Upper lobe of left lung (tissue), 6 donors: ENCODE results near the gene ICA1L. TPM values are rescaled to one million over a fixed set of nuclear protein-coding genes. Genes with fewer than 3 reads are reported as not detected.
"Not testable (repeated sequence)": the region's sequence is repeated elsewhere in the genome, so short reads cannot be mapped to it uniquely, and the experiment has no call there.

Source experiments
- ATAC-seq, 2 donors: fragments of 200-7000 bp; cut with Tn5 transposase; one replicate each; pipeline ENCODE4 v1.9.1; 2022; ENCODE audit warnings: mild to moderate bottlenecking in 2 of 2, moderate library complexity in 2 of 2; ENCODE audit not compliant: low FRiP score in 2 of 2
- DNase-seq, 2 donors: peaks; one replicate each; pipeline ENCODE4 v3.0.0-alpha.2; 2019 to 2020
- H3K27ac ChIP-seq, 4 donors: fragments of 200-600 bp; sonication (generic); one replicate each; pipeline ENCODE4 v1.5.1; 2016 to 2019
- H3K27me3 ChIP-seq, 4 donors: fragments of 200-600 bp; sonication (generic); one replicate each; pipeline ENCODE4 v1.5.1; 2017 to 2019
- H3K36me3 ChIP-seq, 4 donors: fragments of 200-600 bp; sonication (generic); one replicate each; pipeline ENCODE4 v1.5.1; 2016 to 2019
- H3K4me1 ChIP-seq, 4 donors: fragments of 200-600 bp; sonication (generic); one replicate each; pipeline ENCODE4 v1.5.1; 2018 to 2019
- H3K4me3 ChIP-seq, 4 donors: fragments of 200-600 bp; sonication (generic); one replicate each; pipeline ENCODE4 v1.5.1; 2017 to 2019; ENCODE audit warnings: mild to moderate bottlenecking in 2 of 4, moderate library complexity in 1 of 4
- H3K9me3 ChIP-seq, 4 donors: fragments of 200-600 bp; sonication (generic); one replicate each; pipeline ENCODE4 v1.5.1; 2018 to 2019
- EP300 ChIP-seq, 4 donors: sonication (generic); formaldehyde crosslinking; IDR thresholded peaks; one replicate each; pipeline ENCODE4 v1.5.1; 2017; ENCODE audit warnings: antibody characterized with exemption in 4 of 4, control low read depth in 2 of 4
- POLR2A ChIP-seq, 4 donors: fragments of 450-650 bp; IDR thresholded peaks; one replicate each; pipeline ENCODE4 v1.5.1; 2016 to 2017; ENCODE audit warnings: antibody characterized with exemption in 4 of 4, mild to moderate bottlenecking in 2 of 4
- POLR2AphosphoS5 ChIP-seq, 2 donors: sonication (generic); formaldehyde crosslinking; IDR thresholded peaks; one replicate each; pipeline ENCODE4 v1.5.1; 2017; ENCODE audit warnings: antibody characterized with exemption in 2 of 2
- WGBS, 2 donors: methylation state at CpG; one replicate each; pipeline ENCODE4 v1.1.5; 2017 to 2018; 5-methylcytosine and 5-hydroxymethylcytosine counted together
- total RNA-seq, 6 donors: library from RNA; depleted of rRNA in 4 of 6; stranded (reverse); fragments of >200 nt in 4 of 6; gene quantifications; one replicate each; pipeline versions ENCODE4 v1.1.0 to v1.2.1, GENCODE V29; 2016 to 2021
- TF ChIP-seq, protein P1 (sequence below), 6 experiments: fragments of 450-650 bp in 4 of 6; fragments of 200-600 bp in 2 of 6; sonication (generic) in 2 of 6; IDR thresholded peaks; one replicate each; pipeline ENCODE4 v1.5.1; 2016 to 2019; ENCODE audit warnings: antibody characterized with exemption in 6 of 6
- donor health status: DM: no; HTN: no; CAD: no; lungs with moderate emphysema.
- donor health status: DM: no; HTN: yes; CAD: no; lungs with severe emphysema.

ICA1L gene
- total RNA-seq, 6 donors from 2014 or later = 3.0 to 28.3 (median 5.7) TPM

DNA sequence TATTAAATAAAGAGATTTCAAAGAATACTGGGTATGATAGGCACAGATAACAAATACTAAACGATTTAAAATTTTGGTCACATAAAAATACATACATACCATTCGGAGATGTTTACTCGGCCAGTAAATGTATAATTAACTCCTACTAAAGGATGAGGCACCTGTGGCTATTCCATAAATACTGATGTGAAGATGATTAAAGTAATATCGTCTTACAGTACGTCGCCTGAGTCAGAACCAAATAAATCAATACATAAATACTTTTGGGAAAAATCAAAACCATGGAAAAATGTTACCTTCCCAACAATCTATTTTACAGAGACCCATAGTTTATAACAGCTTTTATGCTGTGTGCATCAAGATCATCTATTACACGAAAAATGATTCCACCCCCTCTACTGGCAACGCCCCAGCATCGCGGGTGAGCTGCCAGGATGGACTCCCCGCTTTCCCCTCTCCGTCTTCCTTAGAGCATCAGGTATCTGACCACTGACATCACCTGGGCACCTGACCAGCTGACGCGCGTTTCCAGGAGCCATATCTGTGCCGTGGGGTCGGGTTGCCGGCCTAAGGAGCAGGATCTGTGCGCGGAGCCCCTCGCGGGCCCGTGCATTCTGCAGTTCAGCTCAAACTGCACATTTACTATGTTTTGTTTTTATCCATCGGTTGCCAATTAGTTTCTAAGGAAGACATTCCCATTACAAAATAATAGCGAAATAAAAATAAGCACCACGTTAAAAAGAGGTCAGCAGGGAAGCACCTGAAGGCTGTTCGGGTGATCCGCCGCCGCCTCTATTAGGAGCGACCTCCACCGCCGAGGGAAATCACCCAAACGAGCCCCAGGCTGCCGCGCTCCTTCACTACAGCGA, 901 bp downstream of the ICA1L start:
- peak overlapping the region; percentile 74 to 90 (median 78) for H3K4me3 ChIP-seq
- H3K36me3 ChIP-seq = no peaks in the 10 kb centered on the region
- peaks cover 3 to 13% (median 5%) of the 10 kb centered on the region in 4 donors for H3K4me1 ChIP-seq
- ATAC-seq (peak; percentile 71 to 89), DNase-seq (peak; percentile 63 to 83)
- peak overlapping the region; percentile 56 to 71 (median 62) for H3K27ac ChIP-seq
- no peaks in the 10 kb centered on the region for H3K27me3 ChIP-seq
- no peak for TF ChIP-seq POLR2A (IDR thresholded peaks at IDR 0.05)
- peak in 1 of 2 donors; percentile 26 for TF ChIP-seq POLR2AphosphoS5 (IDR thresholded peaks at IDR 0.05)
- TF ChIP-seq, protein P1, sequence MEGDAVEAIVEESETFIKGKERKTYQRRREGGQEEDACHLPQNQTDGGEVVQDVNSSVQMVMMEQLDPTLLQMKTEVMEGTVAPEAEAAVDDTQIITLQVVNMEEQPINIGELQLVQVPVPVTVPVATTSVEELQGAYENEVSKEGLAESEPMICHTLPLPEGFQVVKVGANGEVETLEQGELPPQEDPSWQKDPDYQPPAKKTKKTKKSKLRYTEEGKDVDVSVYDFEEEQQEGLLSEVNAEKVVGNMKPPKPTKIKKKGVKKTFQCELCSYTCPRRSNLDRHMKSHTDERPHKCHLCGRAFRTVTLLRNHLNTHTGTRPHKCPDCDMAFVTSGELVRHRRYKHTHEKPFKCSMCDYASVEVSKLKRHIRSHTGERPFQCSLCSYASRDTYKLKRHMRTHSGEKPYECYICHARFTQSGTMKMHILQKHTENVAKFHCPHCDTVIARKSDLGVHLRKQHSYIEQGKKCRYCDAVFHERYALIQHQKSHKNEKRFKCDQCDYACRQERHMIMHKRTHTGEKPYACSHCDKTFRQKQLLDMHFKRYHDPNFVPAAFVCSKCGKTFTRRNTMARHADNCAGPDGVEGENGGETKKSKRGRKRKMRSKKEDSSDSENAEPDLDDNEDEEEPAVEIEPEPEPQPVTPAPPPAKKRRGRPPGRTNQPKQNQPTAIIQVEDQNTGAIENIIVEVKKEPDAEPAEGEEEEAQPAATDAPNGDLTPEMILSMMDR (IDR thresholded peaks at IDR 0.05) = peak in 5 of 6 experiments; percentile 23 to 30 (median 24)
- whole genome bisulfite sequencing, 2 donors = 3% methylated on average over 36 to 37 of the region's 37 CpGs
- H3K9me3 ChIP-seq = no peaks in the 10 kb centered on the region

DNA sequence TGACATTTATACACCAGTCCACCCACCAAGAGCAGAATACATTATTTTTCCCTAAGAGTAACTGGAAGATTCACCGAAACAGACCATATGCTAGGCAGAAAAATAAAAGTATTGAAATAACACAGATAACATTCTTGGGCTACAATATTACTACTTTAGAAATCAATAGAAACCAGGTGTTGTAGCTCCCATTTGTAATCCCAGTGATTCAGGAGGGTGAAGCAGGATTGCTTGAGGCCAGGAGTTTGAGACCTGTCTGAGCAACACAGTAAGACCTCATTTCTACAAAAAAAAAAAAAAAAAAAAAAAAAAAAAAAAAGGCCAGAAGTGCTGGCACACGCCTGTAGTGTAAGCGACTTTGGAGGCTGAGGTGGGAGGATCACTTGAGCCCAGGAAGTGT, 9.6 kb downstream of the ICA1L start:
- 92 to 95% methylated on average over 3 of the region's 3 CpGs for WGBS, 2 donors

DNA sequence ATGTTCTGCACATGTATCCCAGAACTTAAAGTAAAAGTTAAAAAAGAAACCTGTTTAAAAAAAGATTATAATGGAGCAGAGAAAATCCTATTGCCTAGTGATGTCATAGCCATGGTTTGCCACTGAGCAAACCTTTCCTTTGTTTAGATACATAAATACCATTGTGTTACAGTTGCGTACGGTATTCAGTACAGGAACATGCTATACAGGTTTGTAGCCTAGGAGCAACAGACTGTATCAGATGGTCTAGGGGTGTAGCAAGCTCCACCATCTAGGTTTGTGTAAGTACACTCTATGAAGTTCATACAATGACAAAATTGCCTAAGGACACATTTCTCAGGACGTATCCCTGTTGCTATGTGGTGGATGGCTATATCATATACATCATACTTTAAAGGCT, 13.0 kb downstream of the ICA1L start:
- TF ChIP-seq EP300 (IDR thresholded peaks at IDR 0.05) (no peak), POLR2AphosphoS5 (IDR thresholded peaks at IDR 0.05) (no peak), POLR2A (IDR thresholded peaks at IDR 0.05) (no peak)
- TF ChIP-seq, protein P1 (IDR thresholded peaks at IDR 0.05) = no peak
- H3K4me3 ChIP-seq = no peak overlapping the region
- 73 to 96% methylated on average over 3 of the region's 3 CpGs for WGBS, 2 donors
- ATAC-seq (no peak), DNase-seq (no peak)
- H3K27ac ChIP-seq = no peak overlapping the region
- H3K4me1 ChIP-seq = no peaks in the 10 kb centered on the region
- no peaks in the 10 kb centered on the region for H3K36me3 ChIP-seq
- no peaks in the 10 kb centered on the region for H3K27me3 ChIP-seq
- H3K9me3 ChIP-seq = no peaks in the 10 kb centered on the region

More for the DNA sequence above, 9.6 kb downstream of the ICA1L start:
- no peak overlapping the region for H3K4me3 ChIP-seq
- ATAC-seq (no peak), DNase-seq (no peak)
- no peak overlapping the region for H3K27ac ChIP-seq
- no peaks in the 10 kb centered on the region for H3K9me3 ChIP-seq
- no peaks in the 10 kb centered on the region for H3K36me3 ChIP-seq
- no peaks in the 10 kb centered on the region for H3K27me3 ChIP-seq
- TF ChIP-seq, protein P1 (IDR thresholded peaks at IDR 0.05) = no peak
- no peak for TF ChIP-seq POLR2AphosphoS5 (IDR thresholded peaks at IDR 0.05)
- no peak for TF ChIP-seq EP300 (IDR thresholded peaks at IDR 0.05)
- TF ChIP-seq POLR2A (IDR thresholded peaks at IDR 0.05) = no peak
- no peaks in the 10 kb centered on the region for H3K4me1 ChIP-seq

DNA sequence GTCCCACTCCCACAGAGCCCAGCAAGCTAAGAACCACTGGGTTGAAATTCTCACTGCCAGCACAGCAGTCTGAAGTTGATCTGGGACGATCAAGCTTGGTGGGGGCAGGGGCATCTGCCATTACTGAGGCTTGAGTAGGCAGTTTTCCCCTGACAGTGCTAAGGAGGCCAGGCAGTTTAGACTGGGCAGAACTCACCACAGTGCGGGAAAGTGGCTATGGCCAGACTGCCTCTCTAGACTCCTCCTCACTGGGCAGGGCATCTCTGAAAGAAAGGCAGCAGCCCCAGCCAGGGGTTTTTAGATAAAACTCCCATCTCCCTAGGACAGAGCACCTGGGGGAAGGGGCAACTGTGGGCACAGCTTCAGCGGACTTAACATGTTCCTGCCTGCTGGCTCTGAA, 22.2 kb downstream of the ICA1L start:
- not testable (repeated sequence) for DNase-seq, H3K27ac ChIP-seq, H3K4me1 ChIP-seq, H3K27me3 ChIP-seq, H3K4me3 ChIP-seq, H3K36me3 ChIP-seq, ATAC-seq, H3K9me3 ChIP-seq
- WGBS, 2 donors = 50% methylated on average over 3 of the region's 3 CpGs; no CpG with 5 or more reads in 1 of the 2 donors

DNA sequence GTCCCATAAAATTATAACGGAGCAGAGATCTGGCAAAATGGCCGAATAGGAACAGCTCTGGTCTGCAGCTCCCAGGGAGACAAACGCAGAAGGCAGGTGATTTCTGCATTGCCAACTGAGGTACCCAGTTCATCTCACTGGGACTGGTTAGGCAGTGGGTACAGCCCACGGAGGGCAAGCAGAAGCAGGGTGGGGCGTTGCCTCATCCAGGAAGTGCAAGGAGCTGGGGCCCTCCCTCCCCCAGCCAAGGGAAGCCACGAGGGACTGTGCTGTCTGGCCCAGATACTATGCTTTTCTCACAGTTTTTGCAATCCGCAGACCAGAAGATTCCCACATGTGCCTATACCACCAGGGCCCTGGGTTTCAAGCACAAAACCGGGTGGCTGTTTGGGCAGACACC, 22.8 kb downstream of the ICA1L start:
- TF ChIP-seq, protein P1 (IDR thresholded peaks at IDR 0.05) = no peak
- TF ChIP-seq POLR2AphosphoS5 (IDR thresholded peaks at IDR 0.05) (no peak), EP300 (IDR thresholded peaks at IDR 0.05) (no peak), POLR2A (IDR thresholded peaks at IDR 0.05) (no peak)
- ATAC-seq = peak in 1 of 2 donors; percentile 26
- WGBS, 2 donors = 66 to 82% methylated on average over 7 of the region's 8 CpGs
- Histone ChIP-seq H3K9me3 (peaks cover 0 to under 1% (median 0%) of the 10 kb centered on the region in 4 donors), H3K4me1 (no peaks in the 10 kb centered on the region), H3K4me3 (no peak overlapping the region), H3K27ac (no peak overlapping the region), H3K36me3 (no peaks in the 10 kb centered on the region), H3K27me3 (no peaks in the 10 kb centered on the region)
- peak in 1 of 2 donors; percentile 47 for DNase-seq
